ENCODE results near the gene WDR83.

- TF ChIP-seq CTCF (IDR thresholded peaks at IDR 0.05) (no peak), POLR2A (IDR thresholded peaks at IDR 0.05) (no peak)
These were observed 8.6 kb upstream of the WDR83 start for GRCh38 chr19:12657966-12658365.

Data from esophagus squamous epithelium (tissue), 4 donors.